ENCODE data around the gene UNK.
"Not testable (repeated sequence)": the region's sequence is repeated elsewhere in the genome, so short reads cannot be mapped to it uniquely, and the experiment has no call there.

The UNK gene

DNA sequence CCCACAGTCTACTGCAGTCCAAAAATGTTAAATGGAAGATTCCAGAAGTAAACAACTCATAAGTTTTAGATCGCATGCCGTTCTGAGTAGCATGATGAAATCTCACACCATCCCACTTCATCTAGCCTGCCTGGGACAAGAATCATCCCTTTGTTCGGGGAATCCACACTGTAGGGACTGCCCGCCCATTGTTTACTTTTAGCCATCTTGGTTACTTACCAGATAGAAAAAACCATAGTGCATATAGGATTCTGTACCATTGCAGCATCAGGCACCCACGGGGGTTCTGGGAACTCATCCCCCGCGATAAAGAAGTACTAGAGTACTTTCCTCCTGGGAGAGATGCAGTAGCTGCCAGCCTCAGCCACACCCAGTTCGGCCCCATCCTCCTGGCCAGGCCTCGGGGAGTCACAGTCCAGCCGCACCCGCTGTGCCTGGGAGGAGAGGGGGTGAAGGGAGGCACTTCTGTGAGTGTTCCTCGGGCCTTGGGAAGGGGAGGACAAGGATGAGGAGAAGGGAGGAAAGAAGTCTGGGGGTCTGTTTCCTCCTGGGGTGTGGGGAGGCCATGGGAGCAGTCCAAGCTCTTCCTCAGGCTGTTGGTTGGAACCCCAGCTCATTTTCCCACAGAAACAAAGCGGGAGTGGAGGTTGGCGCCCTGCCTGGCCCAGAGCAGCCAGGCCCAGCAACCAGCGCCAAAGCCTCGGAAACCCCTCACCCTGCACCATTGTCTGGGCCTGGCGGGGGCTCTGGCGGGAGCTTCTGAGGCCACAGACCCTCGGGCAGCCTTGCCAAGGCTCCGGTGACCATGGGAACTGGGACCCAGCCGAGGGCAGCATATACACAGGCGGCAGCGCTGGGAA lies 84.9 kb downstream of the UNK start:
- Histone ChIP-seq H3K79me2 (ENCODE audit: control insufficient read depth, low read length) (no peaks in the 10 kb centered on the region), H3K36me3 (ENCODE audit: control insufficient read depth, low read length) (no peaks in the 10 kb centered on the region; the same call in 1 of the 2 replicates), H3K9me2 (replicated peaks; ENCODE audit: control insufficient read depth, low read length) (no peaks in the 10 kb centered on the region), H3K4me3 (ENCODE audit: low read length) (no peak overlapping the region), H3K4me1 (ENCODE audit: control insufficient read depth, low read length) (peaks cover 5% of the 10 kb centered on the region), H4K20me1 (ENCODE audit: control insufficient read depth, insufficient read depth, low read depth, low read length) (no peaks in the 10 kb centered on the region), H3F3A (ENCODE audit: control insufficient read depth, insufficient read depth) (no peaks in the 10 kb centered on the region), H3K4me2 (ENCODE audit: low read length) (no peak overlapping the region), H3K9me3 (ENCODE audit: control insufficient read depth, insufficient read depth, low read length) (no peaks in the 10 kb centered on the region), H3K27me3 (ENCODE audit: control insufficient read depth, low read length) (no peaks in the 10 kb centered on the region; the same call in 1 of the 2 replicates), H3K27ac (ENCODE audit: low read depth, low read length) (no peak overlapping the region)
- no peak for TF ChIP-seq EZH2phosphoT487 (IDR thresholded peaks at IDR 0.05; ENCODE audit: borderline replicate concordance, low read length)
- TF ChIP-seq, protein P1, sequence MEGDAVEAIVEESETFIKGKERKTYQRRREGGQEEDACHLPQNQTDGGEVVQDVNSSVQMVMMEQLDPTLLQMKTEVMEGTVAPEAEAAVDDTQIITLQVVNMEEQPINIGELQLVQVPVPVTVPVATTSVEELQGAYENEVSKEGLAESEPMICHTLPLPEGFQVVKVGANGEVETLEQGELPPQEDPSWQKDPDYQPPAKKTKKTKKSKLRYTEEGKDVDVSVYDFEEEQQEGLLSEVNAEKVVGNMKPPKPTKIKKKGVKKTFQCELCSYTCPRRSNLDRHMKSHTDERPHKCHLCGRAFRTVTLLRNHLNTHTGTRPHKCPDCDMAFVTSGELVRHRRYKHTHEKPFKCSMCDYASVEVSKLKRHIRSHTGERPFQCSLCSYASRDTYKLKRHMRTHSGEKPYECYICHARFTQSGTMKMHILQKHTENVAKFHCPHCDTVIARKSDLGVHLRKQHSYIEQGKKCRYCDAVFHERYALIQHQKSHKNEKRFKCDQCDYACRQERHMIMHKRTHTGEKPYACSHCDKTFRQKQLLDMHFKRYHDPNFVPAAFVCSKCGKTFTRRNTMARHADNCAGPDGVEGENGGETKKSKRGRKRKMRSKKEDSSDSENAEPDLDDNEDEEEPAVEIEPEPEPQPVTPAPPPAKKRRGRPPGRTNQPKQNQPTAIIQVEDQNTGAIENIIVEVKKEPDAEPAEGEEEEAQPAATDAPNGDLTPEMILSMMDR (IDR thresholded peaks at IDR 0.05; ENCODE audit: low read depth, low read length, poor library complexity, severe bottlenecking), result no peak

DNA sequence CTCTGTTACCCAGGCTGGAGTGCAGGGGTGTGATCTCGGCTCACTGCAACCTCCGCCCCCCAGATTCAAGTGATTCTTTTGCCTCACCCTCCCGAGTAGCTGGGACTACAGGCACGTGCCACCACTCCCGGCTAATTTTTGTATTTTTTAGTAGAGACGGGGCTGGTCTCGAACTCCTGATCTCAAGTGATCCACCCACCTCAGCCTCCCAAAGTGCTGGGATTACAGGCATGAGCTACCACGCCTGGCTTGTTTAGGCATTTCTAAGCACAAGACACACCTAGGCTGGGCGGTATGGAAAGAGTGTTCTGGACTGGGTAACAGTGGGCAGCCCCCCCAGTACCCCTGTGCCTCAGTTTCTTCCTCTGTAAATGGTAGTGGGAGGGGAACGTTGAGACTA lies 85.6 kb downstream of the UNK start:
- H4K20me1 ChIP-seq (ENCODE audit: control insufficient read depth, insufficient read depth, low read depth, low read length); H3K27ac ChIP-seq (ENCODE audit: low read depth, low read length); H3F3A ChIP-seq (ENCODE audit: control insufficient read depth, insufficient read depth); H3K9me3 ChIP-seq (ENCODE audit: control insufficient read depth, insufficient read depth, low read length); H3K36me3 ChIP-seq (ENCODE audit: control insufficient read depth, low read length); H3K4me2 ChIP-seq (ENCODE audit: low read length); H3K4me3 ChIP-seq (ENCODE audit: low read length); H3K4me1 ChIP-seq (ENCODE audit: control insufficient read depth, low read length); H3K27me3 ChIP-seq (ENCODE audit: control insufficient read depth, low read length); H3K79me2 ChIP-seq (ENCODE audit: control insufficient read depth, low read length); H3K9me2 ChIP-seq (replicated peaks; ENCODE audit: control insufficient read depth, low read length): not testable (repeated sequence)

DNA sequence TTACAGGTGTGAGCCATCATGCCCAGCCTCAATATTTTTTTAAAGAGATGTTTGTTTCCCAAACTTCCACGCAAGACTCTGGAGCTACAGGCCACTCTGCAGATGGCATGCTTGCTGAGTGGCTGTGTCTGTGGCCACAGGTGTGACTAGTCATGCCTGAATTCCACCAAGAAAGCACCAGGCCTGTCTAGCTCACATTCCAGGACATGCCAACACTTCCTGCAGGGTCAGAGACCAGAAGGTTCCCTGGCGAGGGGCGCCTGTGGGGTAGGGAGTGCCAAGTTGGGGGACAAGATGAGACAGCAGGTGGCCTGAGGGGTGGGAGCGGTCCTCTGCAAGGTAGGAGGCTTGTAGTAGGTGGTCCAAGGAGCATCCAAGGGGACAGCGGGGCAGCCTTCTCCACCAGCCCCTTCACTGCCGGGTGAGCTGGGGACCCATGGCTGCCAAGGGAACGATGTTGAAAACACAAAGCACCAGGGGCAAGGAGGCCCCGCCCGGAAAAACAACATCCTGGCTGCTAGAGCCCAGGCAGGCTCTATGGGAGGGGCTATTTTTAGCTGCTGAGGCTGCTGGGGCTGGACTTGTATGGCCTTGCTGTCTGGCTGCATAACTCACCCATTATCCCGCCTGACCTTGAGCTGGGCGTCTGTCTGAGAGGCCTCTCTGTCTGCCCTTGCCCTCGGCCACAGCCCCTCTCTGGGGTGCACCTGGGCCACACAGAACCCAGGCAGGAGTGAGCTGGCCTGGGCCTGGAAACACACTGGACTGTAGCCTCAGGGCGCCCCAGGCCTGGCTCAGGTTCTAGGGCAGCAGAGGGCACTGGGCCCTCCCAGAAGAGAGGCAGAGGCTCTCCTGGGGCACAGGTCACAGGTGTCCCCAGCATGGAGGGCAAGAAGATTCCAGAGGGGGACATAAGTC lies 88.1 kb downstream of the UNK start:
- Histone ChIP-seq H3K9me2 (replicated peaks; ENCODE audit: control insufficient read depth, low read length) (no peaks in the 10 kb centered on the region), H4K20me1 (ENCODE audit: control insufficient read depth, insufficient read depth, low read depth, low read length) (no peaks in the 10 kb centered on the region), H3K27ac (ENCODE audit: low read depth, low read length) (no peak overlapping the region), H3K36me3 (ENCODE audit: control insufficient read depth, low read length) (peaks cover 10% of the 10 kb centered on the region), H3K79me2 (ENCODE audit: control insufficient read depth, low read length) (peaks cover 15% of the 10 kb centered on the region), H3F3A (ENCODE audit: control insufficient read depth, insufficient read depth) (0 out of 2 replicates have a peak, but pooled peaks cover 2% of the 10 kb centered on the region), H3K9me3 (ENCODE audit: control insufficient read depth, insufficient read depth, low read length) (no peaks in the 10 kb centered on the region), H3K4me3 (ENCODE audit: low read length) (no peak overlapping the region), H3K4me1 (ENCODE audit: control insufficient read depth, low read length) (peaks cover 25% of the 10 kb centered on the region), H3K4me2 (ENCODE audit: low read length) (no peak overlapping the region), H3K27me3 (ENCODE audit: control insufficient read depth, low read length) (no peaks in the 10 kb centered on the region; the same call in 1 of the 2 replicates)
- TF ChIP-seq, protein P1 (IDR thresholded peaks at IDR 0.05; ENCODE audit: low read depth, low read length, poor library complexity, severe bottlenecking), result no peak
- no peak for TF ChIP-seq EZH2phosphoT487 (IDR thresholded peaks at IDR 0.05; ENCODE audit: borderline replicate concordance, low read length)

Data from DOHH2 (cell line).